ENCODE results near the gene DPEP1.
"Not testable (repeated sequence)": the region's sequence is repeated elsewhere in the genome, so short reads cannot be mapped to it uniquely, and the experiment has no call there.

Gene DPEP1

DNA sequence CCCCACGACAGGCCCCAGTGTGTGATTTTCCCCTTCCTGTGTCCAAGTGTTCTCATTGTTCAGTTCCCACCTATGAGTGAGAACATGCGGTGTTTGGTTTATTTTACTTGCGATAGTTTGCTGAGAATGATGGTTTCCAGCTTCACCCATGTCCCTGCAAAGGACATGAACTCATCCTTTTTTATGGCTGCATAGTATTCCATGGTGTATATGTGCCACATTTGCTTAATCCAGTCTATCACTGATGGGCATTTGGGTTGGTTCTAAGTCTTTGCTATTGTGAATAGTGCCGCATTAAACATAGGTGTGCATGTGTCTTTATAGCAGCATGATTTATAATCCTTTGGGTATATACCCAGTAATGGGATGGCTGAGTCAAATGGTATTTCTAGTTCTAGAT is 58.1 kb downstream of the DPEP1 start:
- WGBS: 100% methylated on average over 4 of the region's 4 CpGs
- not testable (repeated sequence) for H3K4me3 ChIP-seq (ENCODE audit: low read length); H3K9me3 ChIP-seq (ENCODE audit: insufficient read depth, low read depth, low read length); H3K9ac ChIP-seq (ENCODE audit: low read depth, low read length); H3K36me3 ChIP-seq (ENCODE audit: insufficient read depth, low read length); H3K27ac ChIP-seq (ENCODE audit: low read depth, low read length); H3K27me3 ChIP-seq (ENCODE audit: insufficient read depth, low read length); H3K4me1 ChIP-seq (ENCODE audit: insufficient read depth, low read length)

DNA sequence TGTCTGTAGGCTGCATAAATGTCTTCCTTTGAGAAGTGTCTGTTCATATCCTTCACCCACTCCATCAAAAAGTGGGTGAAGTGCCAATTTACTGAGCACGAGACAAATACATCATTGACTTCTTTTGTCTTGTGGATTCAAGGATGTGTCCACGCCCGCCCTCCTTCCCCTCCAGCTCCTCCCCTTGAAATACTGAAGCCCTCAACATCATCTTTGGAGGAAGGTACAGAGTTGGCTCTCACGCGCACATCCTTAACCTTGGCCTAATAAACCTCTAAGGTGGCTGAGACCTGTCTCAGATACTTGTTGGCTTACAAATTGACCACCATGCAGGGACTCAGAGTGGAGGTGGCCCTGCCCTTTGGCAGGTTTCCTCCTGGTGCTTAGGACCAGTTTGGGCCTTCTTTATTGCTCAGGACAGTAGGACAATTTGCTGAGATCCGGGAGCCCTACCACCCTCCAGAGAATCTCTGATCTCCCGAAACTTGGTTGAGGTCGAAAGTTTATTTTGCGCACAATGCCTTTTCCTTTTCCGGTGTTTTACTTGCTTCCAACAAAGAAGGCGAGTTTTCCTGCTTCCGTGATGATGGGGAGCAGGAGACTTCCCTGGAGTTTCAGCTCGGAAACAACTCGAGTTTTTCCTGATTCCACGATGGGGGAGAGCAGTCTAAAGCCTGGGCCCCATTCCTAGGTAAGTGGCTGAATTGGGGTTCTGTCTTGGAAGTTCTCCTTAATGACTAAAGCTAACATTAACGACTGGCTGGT is 58.9 kb downstream of the DPEP1 start:
- no peaks in the 10 kb centered on the region for H3K4me1 ChIP-seq (ENCODE audit: insufficient read depth, low read length)
- H3K27me3 ChIP-seq (ENCODE audit: insufficient read depth, low read length): no peaks in the 10 kb centered on the region
- H3K36me3 ChIP-seq (ENCODE audit: insufficient read depth, low read length): peaks cover 4% of the 10 kb centered on the region; the same call in 1 of the 2 replicates
- H3K9ac ChIP-seq (ENCODE audit: low read depth, low read length): no peak overlapping the region
- 93% methylated on average over 16 of the region's 16 CpGs for WGBS
- peaks cover 7% of the 10 kb centered on the region; the same call in 1 of the 2 replicates for H3K9me3 ChIP-seq (ENCODE audit: insufficient read depth, low read depth, low read length)
- H3K27ac ChIP-seq (ENCODE audit: low read depth, low read length): no peak overlapping the region
- no peak overlapping the region for H3K4me3 ChIP-seq (ENCODE audit: low read length)

DNA sequence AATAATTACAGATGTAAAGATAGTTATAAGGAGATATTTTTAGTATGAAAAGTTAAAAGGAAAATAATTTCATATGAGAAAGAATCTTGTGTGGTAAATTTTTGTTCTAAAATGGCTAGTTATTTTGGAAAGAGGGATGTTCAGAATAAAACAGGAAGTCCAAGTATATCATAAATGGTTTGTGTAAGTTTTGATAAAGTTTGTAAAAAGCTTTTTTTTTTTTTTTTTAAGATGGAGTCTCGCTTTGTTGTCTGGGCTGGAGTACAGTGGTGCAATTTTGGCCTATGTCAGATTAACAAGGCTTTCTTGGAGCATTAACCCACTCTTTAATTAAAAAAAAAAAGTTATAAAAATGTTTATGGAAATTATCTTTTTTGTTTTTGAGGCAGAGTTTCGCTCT is 64.8 kb downstream of the DPEP1 start:
- H3K9ac ChIP-seq (ENCODE audit: low read depth, low read length): no peak overlapping the region
- H3K4me3 ChIP-seq (ENCODE audit: low read length): no peak overlapping the region
- H3K27ac ChIP-seq (ENCODE audit: low read depth, low read length): no peak overlapping the region
- H3K36me3 ChIP-seq (ENCODE audit: insufficient read depth, low read length): peaks cover 21% of the 10 kb centered on the region; the same call in 1 of the 2 replicates
- H3K9me3 ChIP-seq (ENCODE audit: insufficient read depth, low read depth, low read length): peaks cover 49% of the 10 kb centered on the region
- WGBS: 95% methylated on average over 1 of the region's 2 CpGs
- H3K27me3 ChIP-seq (ENCODE audit: insufficient read depth, low read length): no peaks in the 10 kb centered on the region
- H3K4me1 ChIP-seq (ENCODE audit: insufficient read depth, low read length): no peaks in the 10 kb centered on the region

DNA sequence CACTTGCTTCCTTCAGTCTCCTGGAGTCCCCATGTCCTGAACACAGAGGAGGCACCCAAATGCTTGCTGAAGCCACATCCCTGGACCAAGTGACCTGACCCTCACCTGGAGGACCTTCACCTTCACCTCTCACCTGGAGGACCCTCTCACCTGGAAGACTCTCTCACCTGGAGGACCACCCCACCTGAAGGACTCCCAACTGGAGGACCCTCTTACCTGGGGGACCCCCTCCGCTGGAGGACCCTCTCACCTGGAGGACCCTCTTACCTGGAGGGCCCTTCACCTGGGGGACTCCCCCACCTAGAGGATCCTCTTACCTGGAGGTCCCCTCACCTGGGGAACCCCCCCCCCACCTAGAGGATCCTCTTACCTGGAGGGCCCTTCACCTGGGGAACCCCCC is 72.5 kb downstream of the DPEP1 start:
- peaks cover 7% of the 10 kb centered on the region; the same call in 1 of the 2 replicates for H3K4me1 ChIP-seq (ENCODE audit: insufficient read depth, low read length)
- no peaks in the 10 kb centered on the region for H3K27me3 ChIP-seq (ENCODE audit: insufficient read depth, low read length)
- H3K36me3 ChIP-seq (ENCODE audit: insufficient read depth, low read length): peaks cover 46% of the 10 kb centered on the region
- no peak overlapping the region for H3K27ac ChIP-seq (ENCODE audit: low read depth, low read length)
- peaks cover 33% of the 10 kb centered on the region for H3K9me3 ChIP-seq (ENCODE audit: insufficient read depth, low read depth, low read length)
- H3K9ac ChIP-seq (ENCODE audit: low read depth, low read length): no peak overlapping the region
- H3K4me3 ChIP-seq (ENCODE audit: low read length): no peak overlapping the region
- 90% methylated on average over 1 of the region's 1 CpG for WGBS

DNA sequence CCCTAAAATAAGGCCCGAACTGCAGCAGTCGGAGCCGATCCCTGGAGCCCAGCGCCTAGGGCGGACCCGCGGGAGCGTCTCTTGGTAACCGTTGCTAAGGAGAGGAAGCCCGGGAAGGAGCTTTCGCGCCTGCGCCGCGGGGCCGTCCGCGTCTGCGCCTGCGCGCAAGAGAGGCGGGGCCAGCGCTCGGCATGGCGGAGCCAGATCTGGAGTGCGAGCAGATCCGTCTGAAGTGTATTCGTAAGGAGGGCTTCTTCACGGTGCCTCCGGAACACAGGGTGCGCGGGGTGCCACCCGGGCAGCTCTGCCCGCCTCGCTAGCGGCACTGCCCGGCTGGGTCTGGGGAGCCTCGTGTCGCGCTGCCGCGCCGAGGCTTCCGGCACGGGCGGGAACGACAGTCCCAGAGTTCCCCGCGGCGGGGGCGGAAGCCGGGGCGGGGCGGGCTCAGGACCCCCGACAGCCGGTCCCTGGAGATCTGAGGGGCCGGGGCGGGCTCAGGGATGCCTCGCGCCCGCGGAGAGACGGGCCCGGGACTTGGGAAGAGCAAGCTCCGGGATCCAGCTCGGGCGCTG is 73.2 kb downstream of the DPEP1 start, which contains the start of gene CDK10:
TSS of gene CDK10 (plus strand) at position 170 of the 572 bp plus-strand sequence. CDS start at position 192, 22 bp downstream.
- Histone ChIP-seq H3K27me3 (ENCODE audit: insufficient read depth, low read length) (no peaks in the 10 kb centered on the region), H3K9me3 (ENCODE audit: insufficient read depth, low read depth, low read length) (peaks cover 28% of the 10 kb centered on the region), H3K4me3 (ENCODE audit: low read length) (peak within 1 kb of the TSS; percentile 87), H3K36me3 (ENCODE audit: insufficient read depth, low read length) (peaks cover 51% of the 10 kb centered on the region), H3K27ac (ENCODE audit: low read depth, low read length) (peak within 1 kb of the TSS; percentile 99), H3K4me1 (ENCODE audit: insufficient read depth, low read length) (peaks cover 7% of the 10 kb centered on the region; the same call in 1 of the 2 replicates), H3K9ac (ENCODE audit: low read depth, low read length) (peak within 1 kb of the TSS; percentile 95)
- 1% methylated on average over 67 of the region's 67 CpGs for whole genome bisulfite sequencing

DNA sequence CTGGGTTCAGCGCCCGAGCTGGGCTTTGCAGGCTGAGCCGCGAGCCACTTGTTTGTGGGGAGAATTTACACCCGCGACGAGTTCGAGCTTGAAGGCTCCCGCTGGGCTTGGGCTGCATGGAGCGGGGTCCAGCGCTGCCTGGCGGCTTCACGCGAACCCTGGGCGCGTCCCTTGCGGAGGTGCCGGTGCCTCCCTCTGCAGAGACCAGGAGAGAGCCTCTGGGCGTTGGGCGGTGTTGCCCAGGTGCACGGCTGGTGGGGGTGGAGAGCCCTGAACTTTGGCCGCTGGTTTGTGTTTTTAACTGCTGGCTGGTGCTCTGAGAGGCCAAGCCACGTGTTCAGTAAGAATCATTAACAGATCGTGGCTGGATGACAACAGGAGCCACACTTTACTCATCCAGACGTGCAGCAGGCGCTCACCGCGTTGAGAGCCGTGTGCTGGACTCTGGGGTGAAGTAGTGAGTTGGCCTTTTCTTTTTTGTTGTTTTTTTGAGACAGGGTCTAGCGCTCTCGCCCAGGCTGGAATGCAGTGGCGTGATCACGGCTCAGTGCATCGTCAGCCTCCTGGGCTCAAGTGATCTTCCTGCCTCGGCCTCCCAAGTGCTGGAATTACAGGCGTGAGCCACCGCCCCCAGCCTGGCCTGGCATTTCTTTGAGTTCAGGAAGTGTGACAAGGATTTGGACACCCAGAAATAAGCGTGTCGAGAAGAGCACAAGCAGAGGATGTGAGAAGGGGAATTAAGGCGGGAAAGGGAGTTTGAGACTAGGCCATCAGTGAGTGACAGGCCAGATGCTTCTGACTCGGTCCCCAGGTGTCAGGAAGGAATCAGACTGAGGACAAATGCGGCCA is 73.9 kb downstream of the DPEP1 start:
- 25% methylated on average over 42 of the region's 42 CpGs for WGBS
- Histone ChIP-seq H3K4me1 (ENCODE audit: insufficient read depth, low read length) (peaks cover 7% of the 10 kb centered on the region; the same call in 1 of the 2 replicates), H3K9me3 (ENCODE audit: insufficient read depth, low read depth, low read length) (peaks cover 26% of the 10 kb centered on the region), H3K36me3 (ENCODE audit: insufficient read depth, low read length) (peaks cover 55% of the 10 kb centered on the region), H3K9ac (ENCODE audit: low read depth, low read length) (peak overlapping the region; percentile 95), H3K27ac (ENCODE audit: low read depth, low read length) (peak overlapping the region; percentile 99), H3K4me3 (ENCODE audit: low read length) (peak overlapping the region; percentile 87), H3K27me3 (ENCODE audit: insufficient read depth, low read length) (no peaks in the 10 kb centered on the region)

Measured in HUES64 (cell line).